Measurements from ENCODE around the gene TPD52L2.
A peak's percentile ranks its signal among the peaks of the same experiment; 100 is the strongest.

Gene TPD52L2

GRCh38 chr20:63864978-63865640 is at the start of gene TPD52L2:
TPD52L2 (plus strand) TSS chr20:63865270; CDS start chr20:63865366, 96 bp downstream.
- peak; percentile 99 for DNase-seq

DNA sequence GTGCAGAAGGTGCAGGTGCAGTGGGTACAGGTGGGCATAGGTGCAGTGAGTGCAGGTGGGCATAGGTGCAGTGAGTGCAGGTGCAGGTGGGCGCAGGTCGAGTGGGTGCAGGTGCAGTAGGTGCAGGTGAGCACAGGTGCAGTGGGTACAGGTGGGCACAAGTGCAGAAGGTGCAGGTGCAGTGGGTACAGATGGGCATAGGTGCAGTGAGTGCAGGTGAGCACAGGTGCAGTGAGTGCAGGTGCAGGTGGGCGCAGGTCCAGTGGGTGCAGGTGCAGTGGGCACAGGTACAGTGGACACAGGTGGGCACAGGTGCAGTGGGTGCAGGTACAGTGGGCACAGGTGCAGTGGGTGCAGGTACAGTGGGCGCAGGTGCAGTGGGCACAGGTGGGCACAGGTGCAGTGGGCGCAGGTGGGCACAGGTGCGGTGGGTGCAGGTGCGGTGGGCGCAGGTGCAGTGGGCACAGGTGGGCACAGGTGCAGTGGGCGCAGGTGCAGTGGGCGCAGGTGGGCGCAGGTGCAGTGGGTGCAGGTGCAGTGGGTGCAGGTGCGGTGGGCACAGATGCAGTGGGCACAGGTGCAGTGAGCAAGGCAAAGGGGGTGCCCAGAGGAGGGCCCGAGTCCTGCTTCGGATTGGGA is 49.3 kb upstream of the TPD52L2 start:
- no peak for DNase-seq

GRCh38 chr20:63819224-63819921 is 45.7 kb upstream of the TPD52L2 start:
- DNase-seq: no peak

DNA sequence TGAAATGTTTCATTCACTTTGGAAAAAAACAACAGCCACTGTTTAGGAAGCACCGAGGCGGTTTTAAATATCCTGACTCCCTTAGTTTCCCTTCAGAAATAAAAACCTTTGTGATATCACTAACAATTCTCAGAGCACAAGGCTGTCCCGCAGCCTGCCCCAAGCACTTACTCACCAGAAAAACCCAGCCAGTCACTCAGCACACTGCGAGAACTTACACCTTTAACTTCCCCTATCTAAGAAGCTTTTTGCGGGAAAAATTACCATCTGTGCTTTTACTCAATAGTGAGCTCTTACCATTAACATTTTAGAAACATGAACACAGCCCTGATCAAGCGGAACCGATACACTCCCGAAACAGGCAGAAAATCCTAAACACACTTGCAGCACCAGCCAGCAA is 43.3 kb upstream of the TPD52L2 start:
- peak; percentile 37 for DNase-seq

- DNase-seq: peak; percentile 76
These were observed 42.8 kb upstream of the TPD52L2 start for GRCh38 chr20:63822276-63822696.

DNA sequence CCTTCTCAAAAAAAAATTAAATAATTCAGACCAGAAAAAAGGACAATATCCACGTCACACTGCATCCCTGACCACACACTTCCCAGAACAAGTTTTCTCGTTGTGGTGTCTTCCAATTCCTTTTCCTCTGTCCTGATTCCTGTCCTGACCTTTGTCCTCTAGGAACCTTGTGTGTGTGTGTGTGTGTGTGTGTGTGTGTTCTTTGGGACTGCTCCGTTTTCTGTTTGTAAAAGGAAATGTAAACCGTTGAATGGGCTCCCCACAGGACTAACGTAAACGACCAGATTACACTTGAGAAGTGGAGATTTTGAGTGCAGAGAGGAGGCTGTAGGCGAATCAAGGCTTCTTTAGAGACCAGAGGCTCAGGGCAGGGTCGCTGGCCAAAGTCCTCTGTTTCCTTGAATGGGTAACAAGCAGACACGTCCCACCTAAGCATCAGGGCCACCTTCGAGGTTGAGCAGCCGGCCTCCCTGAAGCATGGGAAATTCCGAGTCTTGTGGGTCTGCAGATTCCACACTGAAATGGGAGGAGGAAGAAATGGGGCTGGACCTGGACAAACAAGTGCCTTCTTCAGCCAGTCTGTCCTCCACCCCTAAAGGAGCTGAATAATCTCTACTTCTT is 41.3 kb upstream of the TPD52L2 start:
- DNase-seq: no peak

GRCh38 chr20:63825331-63826118 is 39.5 kb upstream of the TPD52L2 start:
- DNase-seq: no peak

DNA sequence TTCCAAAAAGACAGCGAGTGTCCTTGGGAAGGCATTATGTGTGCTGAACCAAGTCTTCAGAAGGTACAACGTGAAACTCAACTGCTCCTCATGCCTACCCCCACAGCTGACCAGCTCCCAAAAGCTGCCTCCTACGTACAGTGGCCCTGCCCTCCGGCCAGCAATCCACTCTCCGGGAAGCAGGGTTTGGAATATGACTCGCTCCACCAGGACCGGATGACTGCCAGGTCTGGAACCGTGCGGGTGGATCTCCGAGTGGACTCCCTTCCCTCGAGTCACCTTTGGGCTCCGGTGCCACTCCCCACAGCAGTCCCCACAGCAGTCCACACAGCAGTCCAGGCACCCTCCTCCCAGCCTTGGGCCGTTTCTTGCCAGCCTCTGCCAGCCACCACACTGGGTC is 38.3 kb upstream of the TPD52L2 start:
- no peak for DNase-seq

GRCh38 chr20:63828124-63828523 is 36.9 kb upstream of the TPD52L2 start:
- DNase-seq: no peak

GRCh38 chr20:63828545-63828944 is 36.5 kb upstream of the TPD52L2 start:
- no peak for DNase-seq

- DNase-seq: no peak
These were observed 36.1 kb upstream of the TPD52L2 start for GRCh38 chr20:63828951-63829350.

DNA sequence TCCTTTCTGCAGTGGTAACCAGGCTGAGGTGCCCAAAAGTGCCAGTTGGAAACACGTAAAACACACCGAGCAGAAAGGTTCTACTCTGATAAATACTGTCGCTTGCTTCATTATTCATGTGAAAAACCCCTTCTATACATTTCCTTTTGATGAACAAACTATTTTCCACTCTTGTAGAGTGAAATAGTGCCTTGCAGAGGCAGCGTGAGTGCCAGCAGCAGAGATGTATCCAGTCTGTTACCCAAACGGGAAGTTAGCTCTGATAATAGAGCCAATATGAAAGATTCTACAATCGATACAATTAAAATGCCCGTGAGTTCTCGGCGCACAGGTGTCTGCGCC is 35.5 kb upstream of the TPD52L2 start:
- peak; percentile 23 for DNase-seq

DNA sequence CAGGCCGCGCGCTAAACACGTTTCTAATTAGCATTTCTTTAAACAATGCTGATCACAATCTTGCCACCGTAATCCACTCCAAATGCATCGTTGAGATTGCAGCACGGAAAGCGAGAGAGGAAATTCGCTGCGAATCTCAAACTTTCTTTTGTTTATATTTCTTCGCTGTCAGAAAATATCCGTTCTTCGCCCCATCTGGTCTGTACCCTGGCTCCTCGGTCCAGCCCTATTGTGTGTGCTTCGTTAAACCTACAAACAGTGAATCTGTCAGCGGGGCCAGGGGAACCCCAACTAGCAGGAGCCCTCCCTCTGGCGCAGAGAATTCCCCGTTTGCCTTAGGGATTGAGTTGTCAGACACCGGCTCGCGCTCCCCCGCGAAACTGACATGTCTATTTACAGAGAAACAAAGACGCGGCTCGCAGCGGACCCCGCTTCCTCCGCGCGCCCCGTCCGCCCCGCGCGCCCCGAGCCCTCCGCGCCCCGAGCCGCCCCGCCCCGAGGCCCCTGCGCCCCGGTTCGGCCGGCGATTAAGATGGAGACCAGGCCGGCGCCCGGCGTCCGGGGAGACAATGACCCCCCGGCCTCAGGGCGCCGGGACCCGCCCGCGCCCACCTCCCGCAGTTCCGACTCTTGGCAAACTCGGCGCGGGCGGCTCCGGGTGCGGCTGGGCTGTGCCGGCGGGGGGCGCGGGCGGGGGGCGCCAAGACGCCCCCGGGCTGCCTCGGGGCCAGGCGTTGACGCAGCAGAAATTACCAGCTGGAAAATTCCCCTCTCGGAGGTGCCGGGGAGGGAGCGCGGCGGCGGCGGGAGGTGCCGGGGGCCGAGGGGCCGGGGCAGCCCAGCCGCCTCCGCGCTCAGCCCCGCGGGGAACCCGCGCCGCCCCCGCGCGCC is 34.9 kb upstream of the TPD52L2 start:
- peak; percentile 29 for DNase-seq

DNA sequence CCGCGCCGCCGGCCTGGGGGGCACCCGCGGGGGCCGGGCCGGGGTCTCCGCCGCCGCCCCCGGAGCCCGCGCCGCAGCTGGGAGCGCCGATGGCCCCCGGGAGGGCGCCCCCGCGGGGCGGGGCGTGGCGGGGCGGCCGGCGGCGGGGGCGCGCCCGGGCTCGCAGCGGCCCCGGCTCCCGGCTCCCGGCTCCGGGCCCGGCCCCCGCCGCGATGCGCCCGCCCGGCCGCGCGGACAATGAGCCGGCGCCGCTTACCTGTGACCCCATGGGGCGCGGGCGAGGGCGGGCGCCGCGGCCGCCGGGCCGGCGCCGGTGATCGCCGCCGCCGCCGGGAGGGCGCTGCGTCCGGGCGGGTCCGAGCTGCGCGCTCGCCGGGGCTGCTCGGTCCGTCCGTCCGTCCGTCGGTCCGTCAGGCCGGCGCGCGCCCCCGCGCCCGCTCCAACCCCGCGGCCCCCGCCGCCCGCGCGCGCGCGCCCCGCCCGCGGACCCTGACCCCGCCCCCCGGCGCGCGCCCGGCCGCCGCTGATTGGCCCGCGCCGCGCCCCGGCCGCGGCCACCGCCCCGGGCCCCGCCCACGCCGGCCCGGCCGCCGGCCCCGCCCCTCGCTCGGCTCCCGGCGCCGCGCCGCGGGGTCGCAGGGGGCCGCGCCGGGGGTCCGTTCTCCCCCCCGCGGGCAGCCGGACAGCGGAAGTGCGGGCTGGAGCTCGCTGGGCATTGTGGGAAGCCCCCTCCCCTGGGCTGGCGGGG is 34.1 kb upstream of the TPD52L2 start, which contains the start of gene ZBTB46:
Gene ZBTB46, minus strand, starts transcription at position 424 of the 748 bp plus-strand sequence. CDS start 40,507 bp downstream, outside the sequence.
- DNase-seq: peak; percentile 79

DNA sequence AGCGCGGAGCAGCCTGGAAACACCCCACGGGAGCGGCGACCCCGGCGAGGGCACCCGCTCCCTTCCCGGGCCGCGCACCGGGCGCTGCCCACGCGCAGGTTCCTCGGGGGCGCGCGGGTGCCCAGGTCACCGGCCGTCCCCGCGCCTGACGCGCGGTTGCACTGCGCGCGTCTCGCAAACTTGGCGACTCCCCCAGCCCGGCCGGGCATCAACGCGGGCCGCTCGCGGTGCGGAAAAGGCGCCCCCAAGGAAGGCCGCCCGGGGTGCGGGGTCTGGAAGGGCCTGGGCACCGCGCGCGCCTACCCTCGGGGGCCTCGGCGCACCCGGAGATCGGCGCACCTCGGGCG is 33.5 kb upstream of the TPD52L2 start:
- DNase-seq: no peak

DNA sequence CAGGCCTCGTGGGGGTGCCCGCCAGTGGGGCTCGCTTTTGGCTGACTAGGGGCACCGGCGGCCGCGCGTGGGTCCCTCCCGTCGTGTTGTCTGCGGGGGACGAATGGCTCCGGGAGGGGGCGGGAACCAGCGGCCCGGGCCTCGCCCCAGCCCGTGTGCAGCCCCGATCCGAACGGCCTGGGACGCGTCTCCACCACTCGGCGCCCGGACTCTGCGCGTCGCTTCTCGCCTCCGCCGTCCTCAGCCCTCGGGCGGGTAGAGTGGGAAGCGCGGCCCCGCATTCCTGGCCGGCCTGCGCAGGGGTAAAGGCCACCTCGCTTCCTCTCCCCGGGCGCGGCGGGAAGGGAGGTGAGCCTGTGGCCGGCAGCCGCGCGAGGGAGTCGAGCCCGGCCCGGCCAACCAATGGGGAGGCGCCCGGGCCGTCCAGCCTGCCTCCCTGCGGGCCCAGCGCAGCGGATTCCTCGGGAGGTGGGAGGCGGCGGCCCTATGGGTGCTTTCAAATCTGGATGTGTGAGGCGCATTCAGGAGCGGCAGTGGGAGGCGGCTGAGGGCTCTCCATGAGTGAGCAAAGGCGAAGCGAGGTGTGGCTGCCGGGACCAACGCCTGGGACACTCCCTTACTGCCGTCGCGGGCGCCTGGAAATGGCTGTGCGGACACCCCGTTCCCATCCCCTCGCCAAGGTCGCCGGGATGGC is 32.9 kb upstream of the TPD52L2 start:
- no peak for DNase-seq

- no peak for DNase-seq
These were observed 31.1 kb upstream of the TPD52L2 start for GRCh38 chr20:63833776-63834490.

DNA sequence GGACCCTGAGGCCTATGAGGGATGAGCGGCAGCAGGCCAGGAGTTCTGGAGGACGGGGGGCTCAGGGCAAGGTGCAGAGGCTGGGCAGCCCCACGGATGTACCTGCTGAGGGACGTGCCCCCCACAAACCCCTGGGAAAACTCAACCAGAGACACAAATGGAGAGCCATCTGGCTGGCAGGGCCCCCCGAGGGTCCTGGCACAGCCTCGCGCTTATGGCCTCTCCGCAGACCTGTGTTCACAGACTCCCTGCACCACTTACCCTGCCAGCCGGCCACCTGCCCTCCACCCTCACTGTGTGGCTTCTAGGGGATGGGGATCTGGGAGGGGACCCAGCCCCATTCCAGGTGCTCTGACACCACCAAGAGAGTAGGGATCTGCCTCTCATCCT is 30.6 kb upstream of the TPD52L2 start:
- DNase-seq: no peak

DNA sequence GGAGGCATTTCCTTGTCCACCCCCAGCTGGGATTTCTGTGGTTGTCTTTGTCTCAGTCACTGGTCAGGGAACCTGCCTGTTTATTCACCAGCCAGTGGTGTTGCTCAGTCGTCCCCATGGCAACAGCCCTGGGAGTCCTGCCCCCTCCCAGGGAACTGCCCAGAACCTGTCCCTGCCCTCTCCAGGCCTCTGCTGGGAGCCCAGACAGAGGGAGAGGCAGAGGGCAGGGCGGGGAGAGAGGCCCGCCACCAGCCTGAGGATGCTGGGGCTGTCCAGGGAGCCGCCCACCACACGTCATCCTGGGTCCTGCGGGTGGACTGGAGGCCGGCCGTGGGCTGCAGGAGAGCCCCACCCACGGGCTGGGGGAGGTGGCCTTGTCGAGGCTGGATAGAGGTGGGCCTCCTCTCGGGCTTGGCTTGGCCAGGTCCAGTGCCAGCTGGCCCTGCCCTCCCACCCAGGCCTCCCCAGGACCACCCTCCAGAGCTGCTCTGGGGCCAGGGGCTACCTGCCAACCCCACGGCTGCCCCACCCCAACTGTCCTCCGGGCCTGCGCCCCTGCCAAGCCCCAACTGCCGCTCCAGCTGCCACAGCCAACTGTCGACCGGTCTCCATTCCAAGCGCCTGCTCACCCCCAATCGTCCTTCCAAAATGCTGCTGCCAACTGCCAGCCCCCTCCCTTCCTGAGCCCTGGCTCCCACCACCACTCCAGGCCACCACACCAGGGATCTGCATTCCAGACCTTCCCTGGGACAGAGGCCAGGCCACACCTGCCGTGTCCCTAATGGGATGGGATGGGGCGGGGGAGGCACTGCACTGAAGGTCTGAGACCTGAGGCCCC is 29.8 kb upstream of the TPD52L2 start:
- DNase-seq: peak; percentile 79

All from suppressor macrophage treated with lipopolysaccharide for 4 hours (primary cell).